Subcutaneous abdominal adipose tissue (tissue), 5 donors: Measurements from ENCODE around the gene KIF19.

ENCODE experiments used
- H3K27ac ChIP-seq: one replicate; pipeline ENCODE4 v1.7.0; 2013; ENCODE audit warnings: low read depth, mild to moderate bottlenecking, inconsistent platforms, low read length, moderate library complexity
- H3K27me3 ChIP-seq, 5 donors: one replicate each; pipeline ENCODE4 v1.7.0; 2013; ENCODE audit warnings: low read length in 5 of 5, inconsistent platforms in 1 of 5; ENCODE audit not compliant: control insufficient read depth in 5 of 5, insufficient read depth in 4 of 5
- H3K36me3 ChIP-seq, 5 donors: one replicate each; pipeline ENCODE4 v1.7.0; 2013; ENCODE audit warnings: low read length in 5 of 5; ENCODE audit not compliant: control insufficient read depth in 5 of 5, insufficient read depth in 5 of 5
- H3K4me1 ChIP-seq, 5 donors: one replicate each; pipeline ENCODE4 v1.7.0; 2013; ENCODE audit warnings: low read length in 5 of 5, mild to moderate bottlenecking in 3 of 5, moderate library complexity in 1 of 5; ENCODE audit not compliant: control insufficient read depth in 5 of 5, insufficient read depth in 5 of 5
- H3K4me3 ChIP-seq, 5 donors: one replicate each; pipeline ENCODE4 v1.7.0; 2013; ENCODE audit warnings: low read length in 5 of 5, low read depth in 1 of 5
- H3K9ac ChIP-seq, 5 donors: one replicate each; pipeline ENCODE4 v1.7.0; 2013; ENCODE audit warnings: low read length in 5 of 5, mild to moderate bottlenecking in 4 of 5, moderate library complexity in 3 of 5
- H3K9me3 ChIP-seq, 5 donors: one replicate each; pipeline ENCODE4 v1.7.0; 2013; ENCODE audit warnings: low read length in 5 of 5; ENCODE audit not compliant: control insufficient read depth in 5 of 5
- donor health status: healthy.
- donor health status: healthy.
- donor health status: healthy.
- donor health status: healthy.
- donor health status: healthy.

The KIF19 gene

DNA sequence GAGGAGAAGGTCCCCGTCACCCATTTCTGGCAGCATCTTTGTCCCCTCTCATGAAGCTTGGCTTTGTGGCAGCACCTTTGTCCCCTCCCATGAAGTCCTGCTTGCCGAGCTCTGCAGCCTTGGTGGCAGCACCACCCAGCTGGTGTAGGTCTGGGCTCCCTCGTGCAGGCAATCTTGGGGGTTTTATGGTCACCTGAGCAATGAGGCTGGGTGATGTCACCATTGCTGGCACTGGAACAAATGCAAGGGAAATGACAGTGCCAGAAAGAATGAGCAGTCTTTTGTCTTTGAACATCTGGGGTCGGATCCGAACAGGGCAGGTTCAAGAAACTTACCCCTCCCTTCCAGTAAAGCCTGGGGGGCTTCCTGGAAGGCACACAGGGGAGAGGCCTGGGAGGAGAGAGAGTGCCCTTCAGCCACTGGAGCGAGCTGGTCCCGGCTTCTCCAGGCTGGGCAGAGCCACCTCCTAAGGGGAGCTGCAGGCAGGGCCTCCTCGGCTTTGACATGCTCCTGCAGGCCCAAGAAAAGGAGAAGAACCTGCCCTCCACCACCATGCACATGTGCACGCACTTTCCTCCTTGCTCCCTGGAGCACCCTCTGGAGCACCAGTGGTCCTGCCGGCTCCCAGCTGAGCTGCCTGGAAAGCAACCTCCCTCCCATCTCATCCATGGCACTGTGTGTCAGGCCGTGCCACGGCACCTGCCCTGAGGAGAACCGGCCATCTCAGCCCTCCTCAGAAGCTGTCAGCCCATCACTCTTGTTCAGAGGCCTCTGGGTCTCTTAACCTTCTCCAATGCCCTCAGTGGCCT is 19.6 kb downstream of the KIF19 start:
- Histone ChIP-seq H3K9ac (no peak overlapping the region), H3K27me3 (peaks cover 16 to 33% (median 29%) of the 10 kb centered on the region in 5 donors), H3K4me1 (peaks cover 0 to 5% (median 0%) of the 10 kb centered on the region in 5 donors), H3K9me3 (no peaks in the 10 kb centered on the region), H3K27ac (no peak overlapping the region), H3K4me3 (no peak overlapping the region), H3K36me3 (no peaks in the 10 kb centered on the region)

DNA sequence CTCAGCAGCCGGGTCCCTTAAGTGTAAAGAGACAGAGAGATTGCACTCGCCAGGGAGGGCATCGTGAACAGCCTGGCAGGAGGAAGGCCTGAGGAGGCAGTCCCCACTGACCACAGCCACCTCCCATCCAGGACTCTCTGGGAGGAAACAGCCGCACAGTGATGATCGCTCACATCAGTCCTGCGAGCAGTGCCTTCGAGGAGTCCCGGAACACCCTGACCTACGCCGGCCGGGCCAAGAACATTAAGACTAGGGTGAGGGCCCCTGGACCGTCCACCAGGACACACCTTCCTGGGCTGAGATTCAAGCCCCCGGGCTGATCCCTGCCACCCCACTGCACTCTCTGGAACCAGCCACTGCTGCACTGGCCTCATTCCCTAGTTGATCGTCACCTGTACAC is 21.6 kb downstream of the KIF19 start:
- Histone ChIP-seq H3K36me3 (no peaks in the 10 kb centered on the region), H3K27me3 (peaks cover 33 to 45% (median 41%) of the 10 kb centered on the region in 5 donors), H3K9me3 (no peaks in the 10 kb centered on the region), H3K27ac (no peak overlapping the region), H3K9ac (no peak overlapping the region), H3K4me3 (no peak overlapping the region), H3K4me1 (peaks cover 0 to 5% (median 0%) of the 10 kb centered on the region in 5 donors)

DNA sequence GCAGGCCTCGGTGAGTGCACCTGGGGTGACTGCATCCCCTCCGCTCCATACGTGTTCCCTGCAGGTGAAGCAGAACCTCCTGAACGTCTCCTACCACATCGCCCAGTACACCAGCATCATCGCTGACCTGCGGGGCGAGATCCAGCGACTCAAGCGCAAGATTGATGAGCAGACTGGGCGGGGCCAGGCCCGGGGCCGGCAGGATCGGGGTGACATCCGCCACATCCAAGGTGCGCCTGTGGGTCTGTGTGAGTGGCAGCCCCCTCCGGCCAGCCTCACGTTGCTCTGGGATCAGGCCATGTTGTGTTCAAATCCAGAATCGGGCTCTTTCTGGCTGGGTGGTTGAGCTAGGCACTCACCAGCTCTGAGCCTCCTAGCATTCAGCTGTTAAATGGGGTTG is 23.1 kb downstream of the KIF19 start:
- H3K4me1 ChIP-seq, result no peaks in the 10 kb centered on the region
- H3K9ac ChIP-seq, result no peak overlapping the region
- H3K4me3 ChIP-seq, result no peak overlapping the region
- H3K36me3 ChIP-seq, result no peaks in the 10 kb centered on the region
- H3K27me3 ChIP-seq, result peaks cover 47 to 51% (median 49%) of the 10 kb centered on the region in 5 donors
- H3K27ac ChIP-seq, result no peak overlapping the region
- no peaks in the 10 kb centered on the region for H3K9me3 ChIP-seq

DNA sequence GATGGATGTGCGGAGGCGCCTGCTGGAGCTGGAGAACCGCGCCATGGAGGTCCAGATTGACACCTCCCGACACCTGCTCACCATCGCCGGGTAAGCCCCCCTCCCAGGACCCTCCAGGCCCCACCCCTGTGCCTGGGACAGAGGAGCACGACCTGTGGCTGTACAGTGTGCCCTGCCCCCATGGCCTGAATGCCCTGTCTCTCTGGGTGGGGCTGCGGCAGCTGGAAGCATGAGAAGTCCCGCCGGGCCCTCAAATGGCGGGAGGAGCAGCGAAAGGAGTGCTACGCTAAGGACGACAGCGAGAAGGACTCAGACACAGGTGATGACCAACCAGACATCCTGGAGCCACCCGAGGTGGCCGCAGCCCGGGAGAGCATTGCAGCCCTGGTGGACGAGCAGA is 24.5 kb downstream of the KIF19 start:
- no peak overlapping the region for H3K27ac ChIP-seq
- H3K4me3 ChIP-seq, result no peak overlapping the region
- no peaks in the 10 kb centered on the region for H3K4me1 ChIP-seq
- peaks cover 44 to 61% (median 56%) of the 10 kb centered on the region in 5 donors for H3K27me3 ChIP-seq
- H3K36me3 ChIP-seq, result no peaks in the 10 kb centered on the region
- H3K9me3 ChIP-seq, result no peaks in the 10 kb centered on the region
- no peak overlapping the region for H3K9ac ChIP-seq

DNA sequence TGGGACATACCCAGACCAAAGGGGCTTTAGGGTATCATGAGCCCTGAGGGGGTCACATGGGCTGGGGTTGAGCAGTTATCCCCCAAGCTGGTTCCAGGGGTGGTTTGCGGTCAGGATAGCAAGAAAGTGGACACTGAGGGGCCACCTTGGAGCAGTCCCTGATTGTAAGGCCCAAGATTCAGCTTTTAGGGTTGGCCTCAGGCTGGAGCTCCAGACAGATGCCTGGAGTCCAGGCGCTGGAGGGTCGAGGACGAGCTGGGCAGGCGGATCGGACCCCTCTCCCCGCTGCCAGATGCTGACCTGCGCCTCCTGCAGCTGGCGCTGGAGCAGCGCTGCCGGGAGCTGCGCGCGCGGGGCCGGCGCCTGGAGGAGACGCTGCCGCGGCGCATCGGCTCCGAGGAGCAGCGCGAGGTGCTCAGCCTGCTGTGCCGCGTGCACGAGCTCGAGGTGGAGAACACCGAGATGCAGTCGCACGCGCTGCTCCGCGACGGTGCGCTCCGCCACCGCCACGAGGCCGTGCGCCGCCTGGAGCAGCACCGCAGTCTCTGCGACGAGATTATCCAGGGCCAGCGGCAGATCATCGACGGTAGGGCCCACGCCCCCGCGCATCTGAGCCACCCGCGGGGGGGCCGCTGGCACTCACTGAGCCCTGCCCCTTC is 25.7 kb downstream of the KIF19 start:
- peaks cover 54 to 69% (median 63%) of the 10 kb centered on the region in 5 donors for H3K27me3 ChIP-seq
- no peak overlapping the region for H3K27ac ChIP-seq
- H3K4me1 ChIP-seq, result peaks cover 0 to 3% (median 0%) of the 10 kb centered on the region in 5 donors
- no peak overlapping the region for H3K4me3 ChIP-seq
- H3K9ac ChIP-seq, result no peak overlapping the region
- no peaks in the 10 kb centered on the region for H3K36me3 ChIP-seq
- H3K9me3 ChIP-seq, result no peaks in the 10 kb centered on the region

DNA sequence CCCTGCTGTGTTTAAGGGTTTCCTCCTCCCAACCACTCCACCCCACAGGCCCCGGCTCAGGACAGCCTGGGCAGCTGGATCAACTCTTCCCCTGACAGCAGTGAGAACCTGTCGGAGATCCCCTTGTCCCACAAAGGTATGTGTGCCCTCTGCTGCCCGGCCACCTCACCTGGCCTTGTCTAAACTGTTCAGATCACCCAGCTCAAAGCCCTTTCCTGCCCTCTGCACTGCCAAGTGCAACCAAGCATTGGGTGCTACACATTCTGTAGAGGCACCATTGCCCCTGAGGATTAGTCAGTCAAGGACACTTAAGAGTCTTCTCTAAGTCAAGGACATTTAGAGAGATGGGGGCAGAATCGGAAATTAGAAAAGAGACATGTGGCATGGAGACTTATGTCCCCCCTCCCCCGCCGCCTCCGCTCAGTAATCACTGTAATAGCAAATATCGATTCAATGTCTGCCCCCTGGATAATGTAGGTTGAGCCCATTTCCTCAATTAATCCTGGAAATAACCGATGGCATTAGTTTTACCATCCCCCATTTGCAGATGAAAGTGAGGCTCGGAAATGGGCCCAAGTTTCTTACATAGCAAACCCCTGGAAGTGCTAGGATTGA is 27.5 kb downstream of the KIF19 start:
- H3K9me3 ChIP-seq, result no peaks in the 10 kb centered on the region
- H3K4me1 ChIP-seq, result peaks cover 0 to 12% (median 8%) of the 10 kb centered on the region in 5 donors
- H3K27ac ChIP-seq, result no peak overlapping the region
- no peak overlapping the region for H3K9ac ChIP-seq
- H3K4me3 ChIP-seq, result no peak overlapping the region
- no peaks in the 10 kb centered on the region for H3K36me3 ChIP-seq
- H3K27me3 ChIP-seq, result peaks cover 66 to 80% (median 76%) of the 10 kb centered on the region in 5 donors

DNA sequence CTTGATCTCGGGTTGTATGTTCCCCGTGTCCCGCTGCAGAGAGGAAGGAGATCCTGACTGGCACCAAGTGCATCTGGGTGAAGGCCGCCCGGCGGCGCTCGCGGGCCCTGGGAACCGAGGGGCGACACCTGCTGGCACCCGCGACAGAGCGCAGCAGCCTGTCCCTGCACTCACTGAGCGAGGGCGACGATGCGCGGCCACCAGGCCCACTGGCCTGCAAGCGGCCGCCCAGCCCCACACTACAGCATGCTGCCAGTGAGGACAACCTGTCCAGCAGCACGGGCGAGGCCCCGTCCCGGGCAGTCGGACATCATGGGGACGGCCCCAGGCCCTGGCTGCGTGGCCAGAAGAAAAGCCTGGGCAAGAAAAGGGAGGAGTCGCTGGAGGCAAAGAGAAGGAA is 28.1 kb downstream of the KIF19 start:
- H3K36me3 ChIP-seq, result no peaks in the 10 kb centered on the region
- no peaks in the 10 kb centered on the region for H3K9me3 ChIP-seq
- peaks cover 0 to 12% (median 8%) of the 10 kb centered on the region in 5 donors for H3K4me1 ChIP-seq
- H3K27ac ChIP-seq, result no peak overlapping the region
- H3K27me3 ChIP-seq, result peaks cover 65 to 78% (median 77%) of the 10 kb centered on the region in 5 donors
- no peak overlapping the region for H3K4me3 ChIP-seq
- no peak overlapping the region for H3K9ac ChIP-seq

DNA sequence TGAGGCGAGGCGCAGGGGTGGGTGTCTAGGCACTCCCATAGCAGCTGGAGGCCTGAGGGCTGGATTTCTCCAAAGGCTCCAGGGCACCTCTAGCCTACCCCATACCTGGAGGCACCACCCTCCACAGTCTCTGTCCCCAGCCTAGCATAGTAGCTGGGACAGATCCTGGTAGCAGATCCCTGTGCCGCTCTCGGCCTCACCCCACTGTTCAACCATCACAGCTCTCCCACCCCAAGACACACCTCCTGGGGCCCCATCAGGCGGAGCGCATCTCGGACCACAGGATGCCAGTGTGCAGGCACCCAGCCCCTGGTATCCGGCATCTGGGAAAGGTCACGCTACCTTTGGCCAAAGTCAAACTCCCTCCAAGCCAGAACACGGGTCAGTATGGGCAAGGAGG is 28.5 kb downstream of the KIF19 start:
- H3K9ac ChIP-seq, result no peak overlapping the region
- no peaks in the 10 kb centered on the region for H3K36me3 ChIP-seq
- peaks cover 63 to 77% (median 76%) of the 10 kb centered on the region in 5 donors for H3K27me3 ChIP-seq
- no peak overlapping the region for H3K27ac ChIP-seq
- no peaks in the 10 kb centered on the region for H3K9me3 ChIP-seq
- H3K4me3 ChIP-seq, result no peak overlapping the region
- H3K4me1 ChIP-seq, result peaks cover 0 to 12% (median 8%) of the 10 kb centered on the region in 5 donors

DNA sequence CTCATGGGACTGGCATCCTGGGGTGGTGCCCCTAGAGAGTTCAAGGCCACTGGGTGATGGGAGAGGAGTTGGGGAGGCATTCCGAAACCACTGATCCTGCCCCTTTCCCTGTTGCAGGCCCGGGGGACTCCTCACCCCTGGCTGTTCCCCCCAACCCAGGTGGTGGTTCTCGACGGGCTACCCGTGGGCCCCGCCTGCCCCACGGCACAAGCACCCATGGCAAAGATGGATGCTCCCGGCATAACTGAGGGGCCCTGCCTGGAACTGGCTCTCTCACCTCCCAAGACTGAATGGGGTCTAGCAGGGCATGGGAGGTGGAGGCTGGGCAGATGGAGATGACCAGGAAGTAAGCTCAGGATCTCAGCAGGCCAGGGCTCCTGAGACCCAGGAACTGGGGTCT is 29.0 kb downstream of the KIF19 start:
- no peak overlapping the region for H3K9ac ChIP-seq
- peaks cover 0 to 12% (median 8%) of the 10 kb centered on the region in 5 donors for H3K4me1 ChIP-seq
- no peaks in the 10 kb centered on the region for H3K36me3 ChIP-seq
- H3K9me3 ChIP-seq, result no peaks in the 10 kb centered on the region
- H3K4me3 ChIP-seq, result no peak overlapping the region
- H3K27ac ChIP-seq, result no peak overlapping the region
- peaks cover 68 to 82% (median 79%) of the 10 kb centered on the region in 5 donors for H3K27me3 ChIP-seq
